Neural progenitor cell (in vitro differentiated cells): Measurements from ENCODE around the gene RHCE.
"Not testable (repeated sequence)": the region's sequence is repeated elsewhere in the genome, so short reads cannot be mapped to it uniquely, and the experiment has no call there.

Source experiments
- CTCF ChIP-seq: fragments of 200-600 bp; sonication (generic); IDR thresholded peaks from 2 replicates; pipeline ENCODE4 v1.5.1; 2017; ENCODE audit warnings: antibody characterized with exemption, mild to moderate bottlenecking
- EZH2 ChIP-seq: fragments of 200-600 bp; sonication (generic); IDR thresholded peaks from 2 replicates; pipeline ENCODE4 v1.6.1; 2017; ENCODE audit warnings: antibody characterized with exemption, mild to moderate bottlenecking, moderate library complexity
- EZH2phosphoT487 ChIP-seq: fragments of 200-600 bp; sonication (generic); IDR thresholded peaks from 2 replicates; pipeline ENCODE4 v1.6.1; 2017; ENCODE audit warnings: antibody characterized with exemption

DNA sequence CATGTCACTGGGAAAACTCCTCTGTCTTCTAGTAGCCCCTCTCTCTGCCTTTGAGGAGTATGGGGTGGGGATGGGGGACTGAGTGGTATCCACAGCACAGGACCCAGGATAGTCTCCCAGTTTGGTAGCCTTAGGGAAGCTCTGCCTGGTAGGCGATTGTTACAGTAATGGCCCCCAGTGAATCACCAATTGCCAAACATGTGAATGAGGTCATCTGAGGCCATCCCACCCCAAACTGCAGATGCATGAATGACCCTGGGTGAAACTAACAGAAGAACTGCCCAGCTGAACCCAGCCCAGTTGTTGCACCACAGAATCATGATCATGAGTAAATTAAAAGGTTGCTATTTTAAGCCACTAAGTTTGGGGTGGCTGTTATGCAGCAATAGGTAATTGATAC, 6.0 kb downstream of the RHCE start:
- TF ChIP-seq CTCF, EZH2, EZH2phosphoT487: not testable (repeated sequence)
